ENCODE measurements around the gene TRIO. TPM values are rescaled to one million over a fixed set of nuclear protein-coding genes. Genes with fewer than 3 reads are reported as not detected.

TRIO gene
- total and polyA plus RNA-seq, 2 donors (not counting 3 experiments of a cell fraction or from before 2014, with no cell fraction given), result 82.9 to 248 TPM

DNA sequence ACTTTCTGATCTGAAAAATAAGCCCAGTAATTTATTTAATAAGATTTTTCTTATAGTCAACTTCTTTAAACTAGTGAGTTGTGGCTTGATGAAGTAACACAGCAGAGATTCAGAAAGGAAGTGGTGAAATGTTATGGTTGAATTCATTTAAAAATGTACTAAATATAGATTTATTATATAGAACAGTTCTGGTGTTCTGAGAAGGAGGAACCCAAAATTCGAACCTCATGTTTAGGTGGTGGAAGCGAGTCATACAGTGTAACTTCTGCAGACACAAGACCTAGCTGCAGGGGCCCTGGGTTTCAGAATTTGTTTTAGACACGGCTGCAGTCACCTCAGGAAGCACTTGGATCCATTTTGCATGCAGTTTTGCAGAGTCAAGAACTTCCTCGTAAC is 188.2 kb downstream of the TRIO start:
- no peaks in the 10 kb centered on the region for H3K4me1 ChIP-seq (ENCODE audit: control insufficient read depth, extremely low read depth, insufficient read depth, low read length)
- H3K4me2 ChIP-seq (ENCODE audit: insufficient read depth, low read length), result no peak overlapping the region
- no peak overlapping the region for H3K27ac ChIP-seq (ENCODE audit: insufficient read depth, low read depth, low read length)
- no peak overlapping the region for H3K9ac ChIP-seq (replicated peaks; ENCODE audit: extremely low read depth, insufficient read depth, low read length)
- intact Hi-C loops (cut with micrococcal nuclease), result no loop called here
- H3K9me3 ChIP-seq (replicated peaks; ENCODE audit: control insufficient read depth, insufficient read depth, low read length), result no peaks in the 10 kb centered on the region
- no peaks in the 10 kb centered on the region for H3K27me3 ChIP-seq (ENCODE audit: control insufficient read depth in 2 of 2, insufficient read depth in 2 of 2, low read length in 2 of 2)
- no peaks in the 10 kb centered on the region for H3K9me1 ChIP-seq (replicated peaks; ENCODE audit: control insufficient read depth, extremely low read depth, insufficient read depth, low read length)
- peaks cover 13 to 16% of the 10 kb centered on the region in 2 experiments for H3K36me3 ChIP-seq (ENCODE audit: control insufficient read depth in 2 of 2, extremely low read depth in 1 of 2, insufficient read depth in 2 of 2, low read length in 2 of 2)
- H4K20me1 ChIP-seq (replicated peaks; ENCODE audit: control insufficient read depth, extremely low read depth, insufficient read depth, low read length), result peaks cover 4% of the 10 kb centered on the region
- FAIRE-seq, result no peak
- dilution Hi-C loops (cut with MboI; ENCODE audit: extremely low pct_ligation_motif_present, low sequenced_read_pairs), result no loop called here
- no TSS peak for BruUV-seq (replicated peaks)
- ChIA-PET CTCF (interaction anchor here (1.0 kb wide), 1 partner anchor 21 kb away, joined by 3 read pairs; no protein-coding TSS in a partner anchor), POLR2A (no interaction called here)
- no peak overlapping the region for H3K4me3 ChIP-seq (replicated peaks in 1 of 3; ENCODE audit: insufficient read depth in 1 of 3, low read depth in 1 of 3, low read length in 3 of 3)
- H2AFZ ChIP-seq (ENCODE audit: low read depth, low read length), result no peak overlapping the region
- peaks cover 56% of the 10 kb centered on the region for H3K79me2 ChIP-seq (ENCODE audit: control insufficient read depth, insufficient read depth, low read length)
- DNase-seq (ENCODE audit: low read depth, low spot score), result no peak
- TF ChIP-seq GATA2 (IDR thresholded peaks at IDR 0.05; ENCODE audit: insufficient read depth, insufficient read length, low read depth, low read length), result no peak
- no peak for TF ChIP-seq POLR2A (IDR thresholded peaks at IDR 0.05; ENCODE audit: low read depth, low read length)
- TF ChIP-seq MAX (IDR thresholded peaks at IDR 0.05; ENCODE audit: insufficient read depth, insufficient read length), result no peak
- TF ChIP-seq JUN (IDR thresholded peaks at IDR 0.05; ENCODE audit: borderline replicate concordance, insufficient read depth, insufficient read length, low read depth), result no peak
- no peak for TF ChIP-seq EZH2 (IDR thresholded peaks at IDR 0.05; ENCODE audit: borderline replicate concordance, low read depth, low read length, severe bottlenecking)
- TF ChIP-seq CTCF (IDR thresholded peaks at IDR 0.05; ENCODE audit: extremely low read depth in 1 of 2, insufficient read depth in 1 of 2, low read depth in 1 of 2, low read length in 2 of 2), result no peak
- no peak for TF ChIP-seq POLR2AphosphoS5 (IDR thresholded peaks at IDR 0.05; ENCODE audit: insufficient read depth, low read depth, low read length)
- TF ChIP-seq FOS (IDR thresholded peaks at IDR 0.05; ENCODE audit: borderline replicate concordance, insufficient read depth, low read length), result no peak
- no peak for TF ChIP-seq MYC (IDR thresholded peaks at IDR 0.05; ENCODE audit: low read depth, low read length)
